Measurements from ENCODE around the gene MYO9B. TPM values are rescaled to one million over a fixed set of nuclear protein-coding genes. Genes with fewer than 3 reads are reported as not detected.

Gene MYO9B
- total and polyA plus RNA-seq, 9 of the 15 experiments (the other 6 are each of a cell fraction or from before 2014, with no cell fraction given): 2.4 to 77.6 (median 23.0) TPM

- ATAC-seq: no peak
- no peak for DNase-seq (ENCODE audit: extremely low read depth in 1 of 4, low spot score in 3 of 4)
- POLR2A ChIA-PET: no interaction called here
- Histone ChIP-seq H3K4me2 (ENCODE audit: insufficient read depth, low read length) (no peak overlapping the region), H3K79me2 (ENCODE audit: control insufficient read depth, insufficient read depth, low read length) (peaks cover 9% of the 10 kb centered on the region), H3K9me3 (replicated peaks; ENCODE audit: control insufficient read depth, insufficient read depth, low read depth, low read length) (no peaks in the 10 kb centered on the region), H3K27me3 (ENCODE audit: control insufficient read depth in 2 of 2, insufficient read depth in 2 of 2, low read length in 2 of 2) (no peaks in the 10 kb centered on the region), H4K20me1 (replicated peaks; ENCODE audit: control insufficient read depth, insufficient read depth, low read length) (0 out of 2 replicates have a peak, but pooled peaks cover 7% of the 10 kb centered on the region), H2AFZ (ENCODE audit: low read depth, low read length) (no peak overlapping the region), H3K4me3 (no peak overlapping the region), H3K4me1 (replicated peaks in 1 of 2; ENCODE audit: control insufficient read depth in 2 of 2, insufficient read depth in 2 of 2, low read length in 2 of 2) (peaks cover 16 to 38% of the 10 kb centered on the region in 2 experiments), H3K27ac (ENCODE audit: extremely low read depth, low read depth, low read length) (no peak overlapping the region), H3K9ac (ENCODE audit: insufficient read depth in 1 of 2, low read depth in 2 of 2, low read length in 2 of 2) (0 out of 4 replicates have a peak overlapping the region, but pooled peaks of 1 of the 2 experiments have one; percentile 3), H3K36me3 (ENCODE audit: control insufficient read depth, insufficient read depth, low read length) (peaks cover 40% of the 10 kb centered on the region; the same call in 1 of the 3 replicates), H3K9me1 (ENCODE audit: control insufficient read depth, insufficient read depth, low read length) (peaks cover 3% of the 10 kb centered on the region)
- CTCF ChIA-PET (ENCODE audit: low intra/inter-chr PET ratio): no interaction called here
- intact Hi-C loops (cut with micrococcal nuclease) (no loop called here), in situ Hi-C loops (cut with MboI) (no loop called here)
- WGBS (ENCODE audit: insufficient coverage, low coverage, missing lambda C conversion rate): 95% methylated on average over 24 of the region's 58 CpGs
- BruUV-seq (replicated peaks): no TSS peak
- no peak for FAIRE-seq
- TF ChIP-seq ETS1 (conservative IDR thresholded peaks at IDR 0.05; ENCODE audit: control insufficient read depth, low read depth, low read length): no peak
- TF ChIP-seq, protein P1, sequence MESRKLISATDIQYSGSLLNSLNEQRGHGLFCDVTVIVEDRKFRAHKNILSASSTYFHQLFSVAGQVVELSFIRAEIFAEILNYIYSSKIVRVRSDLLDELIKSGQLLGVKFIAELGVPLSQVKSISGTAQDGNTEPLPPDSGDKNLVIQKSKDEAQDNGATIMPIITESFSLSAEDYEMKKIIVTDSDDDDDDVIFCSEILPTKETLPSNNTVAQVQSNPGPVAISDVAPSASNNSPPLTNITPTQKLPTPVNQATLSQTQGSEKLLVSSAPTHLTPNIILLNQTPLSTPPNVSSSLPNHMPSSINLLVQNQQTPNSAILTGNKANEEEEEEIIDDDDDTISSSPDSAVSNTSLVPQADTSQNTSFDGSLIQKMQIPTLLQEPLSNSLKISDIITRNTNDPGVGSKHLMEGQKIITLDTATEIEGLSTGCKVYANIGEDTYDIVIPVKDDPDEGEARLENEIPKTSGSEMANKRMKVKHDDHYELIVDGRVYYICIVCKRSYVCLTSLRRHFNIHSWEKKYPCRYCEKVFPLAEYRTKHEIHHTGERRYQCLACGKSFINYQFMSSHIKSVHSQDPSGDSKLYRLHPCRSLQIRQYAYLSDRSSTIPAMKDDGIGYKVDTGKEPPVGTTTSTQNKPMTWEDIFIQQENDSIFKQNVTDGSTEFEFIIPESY (CRISPR knock-in tag; IDR thresholded peaks at IDR 0.05): no peak
- TF ChIP-seq JUN (IDR thresholded peaks at IDR 0.05; ENCODE audit: borderline replicate concordance, low read depth, low read length): no peak
- no peak for TF ChIP-seq JUN (CRISPR knock-in tag; IDR thresholded peaks at IDR 0.05; ENCODE audit: borderline replicate concordance)
- no peak for TF ChIP-seq TAF1 (IDR thresholded peaks at IDR 0.05; ENCODE audit: control insufficient read depth, extremely low read depth, insufficient read depth, low read length, severe bottlenecking)
- TF ChIP-seq ZNF644 (tag; IDR thresholded peaks at IDR 0.05; ENCODE audit: low read depth): no peak
- TF ChIP-seq, protein P2, sequence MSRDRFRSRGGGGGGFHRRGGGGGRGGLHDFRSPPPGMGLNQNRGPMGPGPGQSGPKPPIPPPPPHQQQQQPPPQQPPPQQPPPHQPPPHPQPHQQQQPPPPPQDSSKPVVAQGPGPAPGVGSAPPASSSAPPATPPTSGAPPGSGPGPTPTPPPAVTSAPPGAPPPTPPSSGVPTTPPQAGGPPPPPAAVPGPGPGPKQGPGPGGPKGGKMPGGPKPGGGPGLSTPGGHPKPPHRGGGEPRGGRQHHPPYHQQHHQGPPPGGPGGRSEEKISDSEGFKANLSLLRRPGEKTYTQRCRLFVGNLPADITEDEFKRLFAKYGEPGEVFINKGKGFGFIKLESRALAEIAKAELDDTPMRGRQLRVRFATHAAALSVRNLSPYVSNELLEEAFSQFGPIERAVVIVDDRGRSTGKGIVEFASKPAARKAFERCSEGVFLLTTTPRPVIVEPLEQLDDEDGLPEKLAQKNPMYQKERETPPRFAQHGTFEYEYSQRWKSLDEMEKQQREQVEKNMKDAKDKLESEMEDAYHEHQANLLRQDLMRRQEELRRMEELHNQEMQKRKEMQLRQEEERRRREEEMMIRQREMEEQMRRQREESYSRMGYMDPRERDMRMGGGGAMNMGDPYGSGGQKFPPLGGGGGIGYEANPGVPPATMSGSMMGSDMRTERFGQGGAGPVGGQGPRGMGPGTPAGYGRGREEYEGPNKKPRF (IDR thresholded peaks at IDR 0.05; ENCODE audit: low read depth, low read length): no peak
- TF ChIP-seq, protein P3, sequence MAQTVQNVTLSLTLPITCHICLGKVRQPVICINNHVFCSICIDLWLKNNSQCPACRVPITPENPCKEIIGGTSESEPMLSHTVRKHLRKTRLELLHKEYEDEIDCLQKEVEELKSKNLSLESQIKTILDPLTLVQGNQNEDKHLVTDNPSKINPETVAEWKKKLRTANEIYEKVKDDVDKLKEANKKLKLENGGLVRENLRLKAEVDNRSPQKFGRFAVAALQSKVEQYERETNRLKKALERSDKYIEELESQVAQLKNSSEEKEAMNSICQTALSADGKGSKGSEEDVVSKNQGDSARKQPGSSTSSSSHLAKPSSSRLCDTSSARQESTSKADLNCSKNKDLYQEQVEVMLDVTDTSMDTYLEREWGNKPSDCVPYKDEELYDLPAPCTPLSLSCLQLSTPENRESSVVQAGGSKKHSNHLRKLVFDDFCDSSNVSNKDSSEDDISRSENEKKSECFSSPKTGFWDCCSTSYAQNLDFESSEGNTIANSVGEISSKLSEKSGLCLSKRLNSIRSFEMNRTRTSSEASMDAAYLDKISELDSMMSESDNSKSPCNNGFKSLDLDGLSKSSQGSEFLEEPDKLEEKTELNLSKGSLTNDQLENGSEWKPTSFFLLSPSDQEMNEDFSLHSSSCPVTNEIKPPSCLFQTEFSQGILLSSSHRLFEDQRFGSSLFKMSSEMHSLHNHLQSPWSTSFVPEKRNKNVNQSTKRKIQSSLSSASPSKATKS (CRISPR knock-in tag; IDR thresholded peaks at IDR 0.05): no peak
- no peak for TF ChIP-seq SMAD4 (CRISPR knock-in tag; conservative IDR thresholded peaks at IDR 0.05)
- no peak for TF ChIP-seq PHTF2 (CRISPR knock-in tag; IDR thresholded peaks at IDR 0.05)
- TF ChIP-seq BCL6 (CRISPR knock-in tag; IDR thresholded peaks at IDR 0.05): no peak
- no peak for TF ChIP-seq ZNF124 (CRISPR knock-in tag; IDR thresholded peaks at IDR 0.05)
These were observed 136.2 kb downstream of the MYO9B start for GRCh38 chr19:17211547-17212446.
